Measurements from ENCODE around the gene SLC6A6. TPM values are rescaled to one million over a fixed set of nuclear protein-coding genes. Genes with fewer than 3 reads are reported as not detected.

SLC6A6 gene
- total and polyA plus RNA-seq, 10 donors = 3.4 to 150 (median 104) TPM

DNA sequence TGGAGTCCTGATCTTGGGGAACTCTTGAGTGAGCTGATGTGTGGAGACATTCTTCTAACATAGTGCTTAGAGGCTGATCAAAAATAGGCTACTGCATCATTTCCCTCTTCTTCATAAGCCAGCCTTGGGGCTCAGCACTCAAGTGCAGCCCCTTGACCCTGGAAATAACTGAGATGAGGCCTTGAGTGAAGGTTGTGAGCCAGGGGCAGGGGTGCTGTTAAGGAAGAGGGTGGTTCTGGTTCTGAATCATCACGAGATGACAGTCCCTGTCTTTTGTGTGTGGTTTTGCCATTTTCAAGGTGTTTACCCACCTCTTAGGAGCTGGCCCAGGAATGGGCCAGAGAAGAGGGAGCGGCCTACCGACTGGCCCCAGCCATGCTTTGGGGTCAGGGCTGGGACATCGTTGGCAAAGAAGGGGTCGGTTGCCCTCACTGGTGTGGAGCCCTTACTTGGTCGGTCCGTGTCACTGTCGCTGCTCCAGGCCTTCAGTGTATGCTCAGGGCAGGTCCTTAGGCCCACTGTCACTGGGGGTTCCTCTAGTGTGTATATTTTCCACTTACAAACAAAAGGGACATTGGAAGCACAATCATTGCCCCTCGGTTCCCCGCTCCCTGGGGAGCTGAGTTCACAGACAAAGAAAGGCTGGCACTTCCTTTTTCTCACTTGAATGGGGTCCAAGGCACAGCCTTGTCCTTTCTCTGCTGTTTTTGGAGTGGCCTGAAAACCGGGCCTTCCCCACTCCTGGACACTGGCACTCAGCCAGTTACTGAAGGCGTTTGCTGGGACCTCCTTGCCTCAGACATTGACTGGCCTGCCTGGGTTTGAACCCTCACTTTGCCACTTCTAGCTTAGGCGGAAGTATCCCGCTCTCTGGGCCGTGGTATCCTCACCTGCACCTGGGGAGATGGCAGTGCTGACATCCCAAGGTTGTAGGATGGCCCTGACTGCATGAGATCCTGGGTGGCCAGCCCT lies 46.6 kb downstream of the SLC6A6 start:
- DNase-seq = no peak
- 64 to 84% (median 80%) methylated on average over 14 to 15 of the region's 15 CpGs for WGBS, 5 donors
- no peaks in the 10 kb centered on the region for H3K27me3 ChIP-seq (replicated peaks in 1 of 7)
- no peaks in the 10 kb centered on the region for H3K9me3 ChIP-seq
- H3K4me1 ChIP-seq = peaks cover 11 to 49% (median 34%) of the 10 kb centered on the region in 6 donors
- peak overlapping the region in 2 of 8 donors; percentile 26 to 35 for H3K27ac ChIP-seq
- intact Hi-C loops (cut with DNase I; ENCODE audit: low total_unique reads) = no loop called here
- H3K4me3 ChIP-seq = no peak overlapping the region
- H3K36me3 ChIP-seq = peaks cover 8 to 100% (median 75%) of the 10 kb centered on the region in 6 donors
- peak in 2 of 3 donors; percentile 40 to 50 for TF ChIP-seq POLR2AphosphoS5 (IDR thresholded peaks at IDR 0.05)
- TF ChIP-seq POLR2A (IDR thresholded peaks at IDR 0.05) = no peak

- Histone ChIP-seq H3K4me3 (no peak overlapping the region), H3K27ac (no peak overlapping the region), H3K36me3 (peaks cover 8 to 100% (median 78%) of the 10 kb centered on the region in 6 donors), H3K4me1 (peaks cover 11 to 57% (median 40%) of the 10 kb centered on the region in 6 donors), H3K9me3 (no peaks in the 10 kb centered on the region), H3K27me3 (replicated peaks in 1 of 7) (no peaks in the 10 kb centered on the region)
- TF ChIP-seq POLR2AphosphoS5 (IDR thresholded peaks at IDR 0.05) (peak in 1 of 3 donors; percentile 54), POLR2A (IDR thresholded peaks at IDR 0.05) (no peak)
- DNase-seq = no peak
- 92 to 100% (median 96%) methylated on average over 3 of the region's 3 CpGs for WGBS, 5 donors
- intact Hi-C loops (cut with DNase I; ENCODE audit: low total_unique reads) = loop anchor here (10.0 kb wide), 1 partner anchor 46 kb away; the partner anchor contains the start of gene SLC6A6
These were observed 48.1 kb downstream of the SLC6A6 start for GRCh38 chr3:14450506-14450905.

- Histone ChIP-seq H3K9me3 (no peaks in the 10 kb centered on the region), H3K4me1 (peaks cover 11 to 57% (median 40%) of the 10 kb centered on the region in 6 donors), H3K27ac (peak overlapping the region in 3 of 8 donors; percentile 73 to 82 (median 76)), H3K27me3 (replicated peaks in 1 of 7) (no peaks in the 10 kb centered on the region), H3K36me3 (peaks cover 6 to 100% (median 77%) of the 10 kb centered on the region in 6 donors), H3K4me3 (no peak overlapping the region)
- TF ChIP-seq POLR2A (IDR thresholded peaks at IDR 0.05) = no peak
- no peak for TF ChIP-seq CTCF (IDR thresholded peaks at IDR 0.05 in 8 of 11, conservative IDR thresholded peaks at IDR 0.05 in 3 of 11)
- TF ChIP-seq POLR2AphosphoS5 (IDR thresholded peaks at IDR 0.05) = no peak
- intact Hi-C loops (cut with DNase I; ENCODE audit: low total_unique reads) = loop anchor here (10.0 kb wide), 1 partner anchor 46 kb away; the partner anchor contains the start of gene SLC6A6
- DNase-seq = no peak
- 93 to 96% (median 96%) methylated on average over 5 of the region's 5 CpGs for WGBS, 5 donors
These were observed 48.7 kb downstream of the SLC6A6 start for GRCh38 chr3:14450922-14451606.

GRCh38 chr3:14451844-14452739 lies 49.7 kb downstream of the SLC6A6 start:
- WGBS, 5 donors = 74 to 82% (median 80%) methylated on average over 14 to 17 of the region's 17 CpGs
- intact Hi-C loops (cut with DNase I; ENCODE audit: low total_unique reads) = loop anchor here (10.0 kb wide), 1 partner anchor 47 kb away; the partner anchor contains the start of gene SLC6A6
- Histone ChIP-seq H3K4me1 (peaks cover 11 to 57% (median 40%) of the 10 kb centered on the region in 6 donors), H3K27ac (peak overlapping the region; percentile 15 to 82 (median 71)), H3K27me3 (replicated peaks in 1 of 7) (no peaks in the 10 kb centered on the region), H3K36me3 (peaks cover 6 to 100% (median 74%) of the 10 kb centered on the region in 6 donors), H3K4me3 (no peak overlapping the region), H3K9me3 (no peaks in the 10 kb centered on the region)
- TF ChIP-seq CTCF (IDR thresholded peaks at IDR 0.05 in 8 of 11, conservative IDR thresholded peaks at IDR 0.05 in 3 of 11) (no peak), POLR2A (IDR thresholded peaks at IDR 0.05) (no peak), POLR2AphosphoS5 (IDR thresholded peaks at IDR 0.05) (peak; percentile 30 to 48 (median 34))
- no peak for DNase-seq

Data from spleen (tissue), 11 donors.